NCI-H146 treated with DMSO at 0.1 percent for 48 hours (cell line): ENCODE data around the gene GON7.
"Not testable (repeated sequence)": the region's sequence is repeated elsewhere in the genome, so short reads cannot be mapped to it uniquely, and the experiment has no call there.

ENCODE experiments used
- DNase-seq: peaks from one replicate; lab custom pipeline; 2025; ENCODE audit not compliant: unreplicated experiment; lab: John Stamatoyannopoulos, UW

The GON7 gene

GRCh38 chr14:93206793-93207467 lies at the start of gene GON7, which contains the start of gene UBR7:
Gene GON7, minus strand, starts transcription at chr14:93207065. Its CDS starts 28 bp downstream, at chr14:93207037.
Gene UBR7, plus strand, starts transcription at chr14:93207256. Its CDS starts 36 bp downstream, at chr14:93207292.
- DNase-seq, result peak; percentile 81

- no peak for DNase-seq
Observed at GRCh38 chr14:93249128-93249831, 42.4 kb upstream of the GON7 start.

- DNase-seq, result no peak
Observed at GRCh38 chr14:93246534-93246933, 39.7 kb upstream of the GON7 start.

- no peak for DNase-seq
Observed at GRCh38 chr14:93245764-93246420, 39.0 kb upstream of the GON7 start.

- no peak for DNase-seq
Observed at GRCh38 chr14:93240678-93241000, 33.8 kb upstream of the GON7 start.

GRCh38 chr14:93239869-93240677 lies 33.2 kb upstream of the GON7 start:
- no peak for DNase-seq

GRCh38 chr14:93234798-93235197 lies 27.9 kb upstream of the GON7 start:
- DNase-seq, result no peak

- DNase-seq, result not testable (repeated sequence)
Observed at GRCh38 chr14:93233078-93233477, 26.2 kb upstream of the GON7 start.

GRCh38 chr14:93232159-93232558 lies 25.3 kb upstream of the GON7 start:
- no peak for DNase-seq

- peak; percentile 25 for DNase-seq
Observed at GRCh38 chr14:93231129-93231979, 24.5 kb upstream of the GON7 start.

- no peak for DNase-seq
Observed at GRCh38 chr14:93230539-93230938, 23.7 kb upstream of the GON7 start.

- no peak for DNase-seq
Observed at GRCh38 chr14:93228550-93228949, 21.7 kb upstream of the GON7 start.

- DNase-seq, result no peak
Observed at GRCh38 chr14:93223565-93223964, 16.7 kb upstream of the GON7 start.

GRCh38 chr14:93220509-93220908 lies 13.6 kb upstream of the GON7 start:
- no peak for DNase-seq

- DNase-seq, result peak; percentile 11
Observed at GRCh38 chr14:93219103-93219726, 12.3 kb upstream of the GON7 start.

- no peak for DNase-seq
Observed at GRCh38 chr14:93214598-93214997, 7.7 kb upstream of the GON7 start.

- DNase-seq, result no peak
Observed at GRCh38 chr14:93212432-93212831, 5.6 kb upstream of the GON7 start.

- DNase-seq, result peak; percentile 28
Observed at GRCh38 chr14:93207468-93208308, 823 bp upstream of the GON7 start.

- DNase-seq, result no peak
Observed at GRCh38 chr14:93201155-93201704, 5.6 kb downstream of the GON7 start.
